GM18520 (cell line): ENCODE results near the gene CCL23.

Experiments
- ATAC-seq: cut with Tn5 transposase; IDR thresholded peaks from one replicate; pipeline ENCODE4 v1.9.1; 2021; ENCODE audit not compliant: unreplicated experiment

The CCL23 gene

GRCh38 chr17:35972066-35972465 lies 45.7 kb downstream of the CCL23 start:
- ATAC-seq: no peak

DNA sequence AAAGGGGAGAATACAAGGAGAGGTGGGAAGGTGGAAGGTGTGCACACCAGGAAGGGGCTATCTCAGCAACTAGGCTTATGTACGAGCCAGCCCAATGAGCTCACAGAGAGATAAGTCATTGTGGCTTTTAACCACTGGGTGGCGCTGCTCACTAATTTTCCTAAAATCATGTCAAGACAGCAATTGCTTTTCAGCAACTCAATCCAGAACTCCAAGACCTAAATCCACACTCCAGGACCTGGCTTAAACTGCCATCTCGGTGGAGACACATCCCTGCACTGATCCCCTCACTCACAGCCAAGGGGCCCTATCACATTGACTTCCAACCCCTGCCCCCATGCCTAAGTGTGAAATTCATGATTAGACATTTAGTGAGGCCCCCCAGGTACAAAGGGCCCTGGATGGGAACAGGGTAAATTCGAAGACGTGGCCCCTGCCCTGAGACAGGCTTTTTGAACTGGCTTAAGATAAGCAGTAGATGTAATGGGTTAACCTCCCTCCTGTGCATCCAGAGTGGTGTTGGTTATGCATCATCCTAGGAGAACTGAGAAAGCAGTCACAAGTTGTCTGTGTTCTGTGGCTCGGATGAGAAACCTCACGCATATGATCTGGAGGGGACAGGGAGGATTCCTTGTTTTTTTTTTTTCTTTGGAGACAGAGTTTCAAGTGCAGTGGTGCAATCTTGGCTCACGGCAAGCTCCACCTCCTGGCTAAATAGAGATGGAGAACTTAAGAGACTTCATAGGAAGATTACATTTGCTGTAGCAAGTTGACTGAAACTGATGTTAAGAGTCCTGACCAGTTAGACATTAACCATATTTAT lies 48.0 kb downstream of the CCL23 start:
- ATAC-seq: no peak

DNA sequence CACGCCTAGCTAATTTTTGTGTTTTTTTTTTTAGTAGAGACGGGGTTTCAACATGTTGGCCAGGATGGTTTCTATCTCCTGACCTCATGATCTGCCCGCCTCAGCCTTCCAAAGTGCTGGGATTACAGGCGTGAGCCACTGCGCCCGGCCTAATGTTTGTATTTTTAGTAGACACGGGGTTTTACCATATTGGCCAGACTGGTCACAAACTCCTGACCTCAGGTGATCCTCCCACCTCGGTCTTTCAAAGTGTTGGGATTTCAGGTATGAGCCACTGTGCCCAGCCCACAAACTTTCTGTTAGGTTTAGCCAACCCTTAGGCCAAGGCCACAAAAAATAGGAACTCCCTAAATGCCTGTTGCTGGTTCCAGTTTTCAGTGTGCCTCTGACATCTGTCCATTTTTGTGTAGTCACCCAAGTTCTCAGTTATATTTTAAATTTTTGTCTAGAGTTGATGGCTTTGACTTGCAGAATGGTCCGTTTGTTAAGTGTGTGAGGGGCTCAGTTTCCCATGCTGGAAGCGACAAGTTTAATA lies 49.2 kb downstream of the CCL23 start:
- ATAC-seq: no peak

GRCh38 chr17:35965272-35965671 lies 52.5 kb downstream of the CCL23 start:
- no peak for ATAC-seq

DNA sequence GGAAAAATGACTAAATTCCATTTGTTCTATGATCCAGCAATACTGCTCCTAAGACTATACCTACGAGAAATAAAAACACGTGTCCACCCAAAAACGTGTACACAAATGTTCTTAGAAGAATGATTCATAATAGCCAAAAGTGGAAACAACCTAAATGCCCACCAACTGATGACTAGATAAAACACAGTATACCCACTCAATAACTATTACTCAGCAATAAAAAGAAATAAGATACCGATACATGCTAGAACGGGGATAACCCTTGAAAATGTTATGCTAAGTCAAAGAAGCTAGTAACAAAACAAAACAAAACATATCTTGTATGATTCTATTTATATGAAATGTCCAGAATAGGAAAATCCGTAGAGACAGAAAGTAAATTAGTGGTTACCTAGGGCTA lies 54.1 kb downstream of the CCL23 start:
- no peak for ATAC-seq
